WTC11 (cell line): ENCODE measurements around the gene ATP11A. TPM values are rescaled to one million over a fixed set of nuclear protein-coding genes. Genes with fewer than 3 reads are reported as not detected.

Source experiments
- AFF4 ChIP-seq: sonication (generic); formaldehyde crosslinking; IDR thresholded peaks from 2 replicates; pipeline ENCODE4 v1.8.1; 2023; ENCODE audit warnings: mild to moderate bottlenecking, missing genetic modification reagents, borderline replicate concordance
- ATF1 ChIP-seq: sonication (generic); formaldehyde crosslinking; IDR thresholded peaks from 2 replicates; pipeline ENCODE4 v1.8.1; 2023; ENCODE audit warnings: mild to moderate bottlenecking, moderate library complexity, missing genetic modification reagents
- CBFB ChIP-seq: sonication (generic); formaldehyde crosslinking; IDR thresholded peaks from 2 replicates; pipeline ENCODE4 v1.8.1; 2022; ENCODE audit warnings: mild to moderate bottlenecking, low read depth, missing genetic modification reagents
- CREB1 ChIP-seq: sonication (generic); formaldehyde crosslinking; IDR thresholded peaks from 2 replicates; pipeline ENCODE4 v1.8.0; 2023; ENCODE audit warnings: mild to moderate bottlenecking, missing genetic modification reagents
- E2F4 ChIP-seq: sonication (generic); formaldehyde crosslinking; IDR thresholded peaks from 2 replicates; pipeline ENCODE4 v1.8.1; 2022; ENCODE audit warnings: low read depth, mild to moderate bottlenecking, moderate library complexity, missing genetic modification reagents, borderline replicate concordance
- EMX1 ChIP-seq: fragments of 250-450 bp; sonication (Bioruptor Pico); IDR thresholded peaks from 2 replicates; pipeline ENCODE4 v1.8.0; 2021; ENCODE audit warnings: mild to moderate bottlenecking
- GRHL2 ChIP-seq: fragments of 250-450 bp; sonication (Bioruptor Pico); IDR thresholded peaks from 2 replicates; pipeline ENCODE4 v1.8.0; 2022; ENCODE audit warnings: mild to moderate bottlenecking, moderate library complexity; ENCODE audit not compliant: insufficient replicate concordance, severe bottlenecking
- GTF2I ChIP-seq: fragments of 250-450 bp; sonication (Bioruptor Pico); conservative IDR thresholded peaks from 2 replicates; pipeline ENCODE4 v1.4.0; 2021; ENCODE audit warnings: mild to moderate bottlenecking
- JUN ChIP-seq: sonication (generic); formaldehyde crosslinking; IDR thresholded peaks from 2 replicates; pipeline ENCODE4 v1.8.0; 2023; ENCODE audit warnings: mild to moderate bottlenecking, missing genetic modification reagents
- MXD4 ChIP-seq: fragments of 250-450 bp; sonication (Bioruptor Pico); IDR thresholded peaks from 2 replicates; pipeline ENCODE4 v1.8.0; 2021; ENCODE audit warnings: mild to moderate bottlenecking, moderate library complexity, borderline replicate concordance
- NR1H2 ChIP-seq: sonication (generic); formaldehyde crosslinking; IDR thresholded peaks from 2 replicates; pipeline ENCODE4 v1.9.0; 2021; ENCODE audit warnings: mild to moderate bottlenecking, moderate library complexity, missing genetic modification reagents
- PRRX2 ChIP-seq: fragments of 250-450 bp; sonication (Bioruptor Pico); IDR thresholded peaks from 2 replicates; pipeline ENCODE4 v1.8.0; 2021; ENCODE audit warnings: mild to moderate bottlenecking
- RORB ChIP-seq: fragments of 250-450 bp; sonication (Bioruptor Pico); IDR thresholded peaks from 2 replicates; pipeline ENCODE4 v1.9.0; 2021; ENCODE audit warnings: mild to moderate bottlenecking
- TP53 ChIP-seq: sonication (generic); formaldehyde crosslinking; IDR thresholded peaks from 2 replicates; pipeline ENCODE4 v1.8.1; 2023; ENCODE audit warnings: mild to moderate bottlenecking, missing genetic modification reagents
- USF1 ChIP-seq: sonication (generic); formaldehyde crosslinking; IDR thresholded peaks from 2 replicates; pipeline ENCODE4 v1.8.0; 2022; ENCODE audit warnings: mild to moderate bottlenecking, missing genetic modification reagents
- ZBTB43 ChIP-seq: sonication (generic); formaldehyde crosslinking; IDR thresholded peaks from 2 replicates; pipeline ENCODE4 v1.8.1; 2023; ENCODE audit warnings: mild to moderate bottlenecking, missing genetic modification reagents
- ZNF232 ChIP-seq: sonication (generic); formaldehyde crosslinking; IDR thresholded peaks from 2 replicates; pipeline ENCODE4 v1.8.0; 2022; ENCODE audit warnings: mild to moderate bottlenecking, missing genetic modification reagents
- ZNF423 ChIP-seq: fragments of 250-450 bp; sonication (Bioruptor Pico); IDR thresholded peaks from 2 replicates; pipeline ENCODE4 v2.1.2; 2022; ENCODE audit warnings: mild to moderate bottlenecking, moderate library complexity
- ZNF532 ChIP-seq: fragments of 250-450 bp; sonication (Bioruptor Pico); IDR thresholded peaks from 2 replicates; pipeline ENCODE4 v1.9.0; 2021; ENCODE audit warnings: mild to moderate bottlenecking, borderline replicate concordance
- total RNA-seq: library from RNA; stranded (reverse); gene quantifications from 3 replicates; pipeline ENCODE4 v1.2.3, GENCODE V29; 2021
- TF ChIP-seq, protein P1 (sequence below): fragments of 250-450 bp; sonication (Bioruptor Pico); IDR thresholded peaks from 2 replicates; pipeline ENCODE4 v1.9.0; 2021; ENCODE audit warnings: mild to moderate bottlenecking
- TF ChIP-seq, protein P2 (sequence below): sonication (generic); formaldehyde crosslinking; IDR thresholded peaks from 2 replicates; pipeline ENCODE4 v1.8.0; 2022; ENCODE audit warnings: mild to moderate bottlenecking, missing genetic modification reagents
- TF ChIP-seq, protein P3 (sequence below): sonication (generic); formaldehyde crosslinking; IDR thresholded peaks from 2 replicates; pipeline ENCODE4 v1.8.1; 2022; ENCODE audit warnings: mild to moderate bottlenecking, missing genetic modification reagents, moderate library complexity, borderline replicate concordance
- TF ChIP-seq, protein P4 (sequence below): sonication (generic); formaldehyde crosslinking; IDR thresholded peaks from 2 replicates; pipeline ENCODE4 v1.8.1; 2023; ENCODE audit warnings: mild to moderate bottlenecking, missing genetic modification reagents

ATP11A gene
- total RNA-seq, 1 experiment from 2014 or later: 100 TPM

GRCh38 chr13:112735791-112736190 lies 46.0 kb downstream of the ATP11A start (continued):
- peak; percentile 50; the same call in 1 of the 2 replicates for TF ChIP-seq USF1
- TF ChIP-seq CBFB: peak; percentile 87; the same call in 1 of the 2 replicates
- TF ChIP-seq TP53 (CRISPR knock-in tag): peak; percentile 82
- TF ChIP-seq, protein P1, sequence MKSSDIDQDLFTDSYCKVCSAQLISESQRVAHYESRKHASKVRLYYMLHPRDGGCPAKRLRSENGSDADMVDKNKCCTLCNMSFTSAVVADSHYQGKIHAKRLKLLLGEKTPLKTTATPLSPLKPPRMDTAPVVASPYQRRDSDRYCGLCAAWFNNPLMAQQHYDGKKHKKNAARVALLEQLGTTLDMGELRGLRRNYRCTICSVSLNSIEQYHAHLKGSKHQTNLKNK (CRISPR knock-in tag): no peak
- no peak for TF ChIP-seq E2F4 (CRISPR knock-in tag)
- TF ChIP-seq EMX1: no peak
- TF ChIP-seq, protein P2, sequence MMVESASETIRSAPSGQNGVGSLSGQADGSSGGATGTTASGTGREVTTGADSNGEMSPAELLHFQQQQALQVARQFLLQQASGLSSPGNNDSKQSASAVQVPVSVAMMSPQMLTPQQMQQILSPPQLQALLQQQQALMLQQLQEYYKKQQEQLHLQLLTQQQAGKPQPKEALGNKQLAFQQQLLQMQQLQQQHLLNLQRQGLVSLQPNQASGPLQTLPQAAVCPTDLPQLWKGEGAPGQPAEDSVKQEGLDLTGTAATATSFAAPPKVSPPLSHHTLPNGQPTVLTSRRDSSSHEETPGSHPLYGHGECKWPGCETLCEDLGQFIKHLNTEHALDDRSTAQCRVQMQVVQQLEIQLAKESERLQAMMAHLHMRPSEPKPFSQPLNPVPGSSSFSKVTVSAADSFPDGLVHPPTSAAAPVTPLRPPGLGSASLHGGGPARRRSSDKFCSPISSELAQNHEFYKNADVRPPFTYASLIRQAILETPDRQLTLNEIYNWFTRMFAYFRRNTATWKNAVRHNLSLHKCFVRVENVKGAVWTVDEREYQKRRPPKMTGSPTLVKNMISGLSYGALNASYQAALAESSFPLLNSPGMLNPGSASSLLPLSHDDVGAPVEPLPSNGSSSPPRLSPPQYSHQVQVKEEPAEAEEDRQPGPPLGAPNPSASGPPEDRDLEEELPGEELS (CRISPR knock-in tag): peak; percentile 59; the same call in 1 of the 2 replicates
- TF ChIP-seq CREB1 (CRISPR knock-in tag): peak; percentile 26; the same call in 1 of the 2 replicates
- TF ChIP-seq, protein P3, sequence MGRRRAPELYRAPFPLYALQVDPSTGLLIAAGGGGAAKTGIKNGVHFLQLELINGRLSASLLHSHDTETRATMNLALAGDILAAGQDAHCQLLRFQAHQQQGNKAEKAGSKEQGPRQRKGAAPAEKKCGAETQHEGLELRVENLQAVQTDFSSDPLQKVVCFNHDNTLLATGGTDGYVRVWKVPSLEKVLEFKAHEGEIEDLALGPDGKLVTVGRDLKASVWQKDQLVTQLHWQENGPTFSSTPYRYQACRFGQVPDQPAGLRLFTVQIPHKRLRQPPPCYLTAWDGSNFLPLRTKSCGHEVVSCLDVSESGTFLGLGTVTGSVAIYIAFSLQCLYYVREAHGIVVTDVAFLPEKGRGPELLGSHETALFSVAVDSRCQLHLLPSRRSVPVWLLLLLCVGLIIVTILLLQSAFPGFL (CRISPR knock-in tag): no peak
- TF ChIP-seq ZNF423: no peak
- no peak for TF ChIP-seq NR1H2
- no peak for TF ChIP-seq ZNF532 (CRISPR knock-in tag)
- no peak for TF ChIP-seq AFF4
- no peak for TF ChIP-seq ZBTB43 (CRISPR knock-in tag)
- TF ChIP-seq RORB (CRISPR knock-in tag): no peak
- TF ChIP-seq ZNF232: peak; percentile 67; the same call in 1 of the 2 replicates
- no peak for TF ChIP-seq ATF1 (CRISPR knock-in tag)
- TF ChIP-seq, protein P4, sequence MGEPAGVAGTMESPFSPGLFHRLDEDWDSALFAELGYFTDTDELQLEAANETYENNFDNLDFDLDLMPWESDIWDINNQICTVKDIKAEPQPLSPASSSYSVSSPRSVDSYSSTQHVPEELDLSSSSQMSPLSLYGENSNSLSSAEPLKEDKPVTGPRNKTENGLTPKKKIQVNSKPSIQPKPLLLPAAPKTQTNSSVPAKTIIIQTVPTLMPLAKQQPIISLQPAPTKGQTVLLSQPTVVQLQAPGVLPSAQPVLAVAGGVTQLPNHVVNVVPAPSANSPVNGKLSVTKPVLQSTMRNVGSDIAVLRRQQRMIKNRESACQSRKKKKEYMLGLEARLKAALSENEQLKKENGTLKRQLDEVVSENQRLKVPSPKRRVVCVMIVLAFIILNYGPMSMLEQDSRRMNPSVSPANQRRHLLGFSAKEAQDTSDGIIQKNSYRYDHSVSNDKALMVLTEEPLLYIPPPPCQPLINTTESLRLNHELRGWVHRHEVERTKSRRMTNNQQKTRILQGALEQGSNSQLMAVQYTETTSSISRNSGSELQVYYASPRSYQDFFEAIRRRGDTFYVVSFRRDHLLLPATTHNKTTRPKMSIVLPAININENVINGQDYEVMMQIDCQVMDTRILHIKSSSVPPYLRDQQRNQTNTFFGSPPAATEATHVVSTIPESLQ (CRISPR knock-in tag): no peak
- TF ChIP-seq GRHL2 (CRISPR knock-in tag): no peak
- no peak for TF ChIP-seq JUN (CRISPR knock-in tag)
- TF ChIP-seq PRRX2 (CRISPR knock-in tag): no peak
- no peak for TF ChIP-seq MXD4 (CRISPR knock-in tag)
- no peak for TF ChIP-seq GTF2I
